A673 (cell line): ENCODE measurements around the gene PXDN. TPM values are rescaled to one million over a fixed set of nuclear protein-coding genes. Genes with fewer than 3 reads are reported as not detected.

Experiments
- BruUV-seq: library from RNA; stranded (reverse); fragments of 400-500 nt; replicated peaks from 2 replicates; lab custom pipeline; 2021; lab: Mats Ljungman, UMichigan
- CTCF ChIA-PET: fragments of 300-600 bp; sonication (Branson Sonifier 250); formaldehyde crosslinking; loops from one replicate; lab custom pipeline; 2022; ENCODE audit warnings: antibody characterized with exemption; lab: Charles Lee
- POLR2A ChIA-PET: fragments of 300-600 bp; sonication (Branson Sonifier 250); formaldehyde crosslinking; loops from one replicate; lab custom pipeline; 2022; ENCODE audit warnings: antibody characterized with exemption; ENCODE audit not compliant: low non-redundant PET; lab: Charles Lee
- DNase-seq: peaks from one replicate; pipeline ENCODE4 v3.0.0-alpha.2; 2015; ENCODE audit warnings: low spot score
- H3K27ac ChIP-seq: fragments of 200-600 bp; sonication (generic); 2 replicates; pipeline ENCODE4 v1.5.1; 2016; ENCODE audit warnings: mixed run types, low read depth, mild to moderate bottlenecking, mixed read lengths, antibody characterized with exemption, low read length; ENCODE audit not compliant: poor library complexity, severe bottlenecking
- H3K27me3 ChIP-seq: fragments of 200-600 bp; sonication (generic); replicated peaks from 2 replicates; pipeline ENCODE4 v1.6.1; 2017; ENCODE audit warnings: mixed run types, low read depth, mild to moderate bottlenecking, mixed read lengths, antibody characterized with exemption, low read length; ENCODE audit not compliant: insufficient read depth, poor library complexity
- H3K36me3 ChIP-seq: fragments of 200-600 bp; sonication (generic); 2 replicates; pipeline ENCODE4 v1.6.1; 2016; ENCODE audit warnings: mixed run types, mild to moderate bottlenecking, mixed read lengths, antibody characterized with exemption, low read length; ENCODE audit not compliant: insufficient read depth, poor library complexity, severe bottlenecking
- H3K4me1 ChIP-seq: fragments of 200-600 bp; sonication (generic); 2 replicates; pipeline ENCODE4 v1.6.1; 2017; ENCODE audit warnings: mixed run types, mild to moderate bottlenecking, mixed read lengths, antibody characterized with exemption, low read length; ENCODE audit not compliant: insufficient read depth, poor library complexity, severe bottlenecking
- H3K4me3 ChIP-seq: fragments of 200-600 bp; sonication (generic); 2 replicates; pipeline ENCODE4 v1.5.1; 2016; ENCODE audit warnings: low read depth, mixed run types, mild to moderate bottlenecking, mixed read lengths, low read length; ENCODE audit not compliant: poor library complexity, severe bottlenecking
- H3K9me3 ChIP-seq: fragments of 200-600 bp; sonication (generic); 2 replicates; pipeline ENCODE4 v1.6.1; 2016; ENCODE audit warnings: mixed run types, low read depth, mild to moderate bottlenecking, mixed read lengths, antibody characterized with exemption, low read length; ENCODE audit not compliant: poor library complexity, severe bottlenecking
- EZH2 ChIP-seq: fragments of 200-600 bp; sonication (generic); IDR thresholded peaks from 2 replicates; pipeline ENCODE4 v1.6.1; 2017; ENCODE audit warnings: borderline replicate concordance, low read depth, mild to moderate bottlenecking, mixed read lengths, antibody characterized with exemption, low read length; ENCODE audit not compliant: poor library complexity, severe bottlenecking
- intact Hi-C: fragments of 100-400 bp; cut with micrococcal nuclease; formaldehyde crosslinking; loops from one replicate; pipeline ENCODE4 v1.10.0; 2022; ENCODE audit not compliant: unreplicated experiment
- total RNA-seq: library from RNA; stranded (reverse); gene quantifications from 2 replicates; pipeline ENCODE4 v1.2.3, GENCODE V29; 2021
- TF ChIP-seq, protein P1 (sequence below): fragments of 300-800, 200-600 bp; sonication (generic); conservative IDR thresholded peaks from 2 replicates; pipeline ENCODE4 v1.5.1; 2017; ENCODE audit warnings: low read depth, mild to moderate bottlenecking, antibody characterized with exemption, low read length, moderate library complexity, mixed read lengths

The PXDN gene
- total RNA-seq, 1 experiment from 2014 or later: 162 TPM

DNA sequence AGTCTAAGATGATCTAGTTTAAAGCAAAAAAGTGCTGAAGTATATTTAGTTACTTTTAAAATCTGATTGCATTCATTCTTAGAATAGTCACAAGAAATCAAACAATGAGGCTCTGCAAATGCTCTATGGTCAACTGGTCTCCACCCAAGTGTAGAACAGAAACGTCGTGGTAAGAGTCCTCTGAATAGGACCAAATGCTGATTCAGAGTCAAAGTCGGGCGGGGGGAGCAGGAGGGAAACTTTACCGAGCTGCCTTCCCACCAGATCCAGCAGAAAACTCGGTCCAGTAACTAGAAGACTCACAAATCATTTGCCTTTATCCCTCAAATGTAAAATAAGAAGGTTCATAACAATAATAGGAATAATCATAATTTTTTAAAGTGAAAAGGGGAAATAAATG is 46.2 kb upstream of the PXDN start:
- no peak overlapping the region for H3K27ac ChIP-seq
- H3K27me3 ChIP-seq: no peaks in the 10 kb centered on the region
- intact Hi-C loops: no loop called here
- TF ChIP-seq EZH2: no peak
- TF ChIP-seq, protein P1, sequence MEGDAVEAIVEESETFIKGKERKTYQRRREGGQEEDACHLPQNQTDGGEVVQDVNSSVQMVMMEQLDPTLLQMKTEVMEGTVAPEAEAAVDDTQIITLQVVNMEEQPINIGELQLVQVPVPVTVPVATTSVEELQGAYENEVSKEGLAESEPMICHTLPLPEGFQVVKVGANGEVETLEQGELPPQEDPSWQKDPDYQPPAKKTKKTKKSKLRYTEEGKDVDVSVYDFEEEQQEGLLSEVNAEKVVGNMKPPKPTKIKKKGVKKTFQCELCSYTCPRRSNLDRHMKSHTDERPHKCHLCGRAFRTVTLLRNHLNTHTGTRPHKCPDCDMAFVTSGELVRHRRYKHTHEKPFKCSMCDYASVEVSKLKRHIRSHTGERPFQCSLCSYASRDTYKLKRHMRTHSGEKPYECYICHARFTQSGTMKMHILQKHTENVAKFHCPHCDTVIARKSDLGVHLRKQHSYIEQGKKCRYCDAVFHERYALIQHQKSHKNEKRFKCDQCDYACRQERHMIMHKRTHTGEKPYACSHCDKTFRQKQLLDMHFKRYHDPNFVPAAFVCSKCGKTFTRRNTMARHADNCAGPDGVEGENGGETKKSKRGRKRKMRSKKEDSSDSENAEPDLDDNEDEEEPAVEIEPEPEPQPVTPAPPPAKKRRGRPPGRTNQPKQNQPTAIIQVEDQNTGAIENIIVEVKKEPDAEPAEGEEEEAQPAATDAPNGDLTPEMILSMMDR: no peak
- H3K36me3 ChIP-seq: no peaks in the 10 kb centered on the region
- BruUV-seq: no TSS peak
- POLR2A ChIA-PET: no interaction called here
- H3K4me1 ChIP-seq: peaks cover 17% of the 10 kb centered on the region
- H3K4me3 ChIP-seq: no peak overlapping the region
- CTCF ChIA-PET: no interaction called here
- H3K9me3 ChIP-seq: no peaks in the 10 kb centered on the region
- no peak for DNase-seq

DNA sequence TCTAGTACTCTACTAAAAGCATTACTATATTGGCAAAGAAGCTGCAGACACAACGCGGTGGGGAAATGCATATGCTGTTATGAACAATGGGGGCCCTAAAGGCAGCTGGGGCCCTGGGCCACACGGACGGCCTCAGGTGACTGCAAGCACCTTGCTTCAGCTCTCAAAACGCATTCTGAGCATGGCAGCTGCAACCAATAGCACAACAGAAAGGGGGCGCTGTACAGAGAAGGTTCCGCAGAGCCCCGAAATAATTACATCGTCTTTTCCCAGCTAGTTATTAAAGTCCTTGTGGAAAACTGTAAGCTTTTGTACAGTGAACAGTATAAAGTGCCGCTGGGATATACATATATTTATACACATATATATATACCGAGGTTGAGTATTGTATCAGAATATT is 45.3 kb upstream of the PXDN start:
- H3K4me3 ChIP-seq: no peak overlapping the region
- no peak for DNase-seq
- BruUV-seq: no TSS peak
- ChIA-PET CTCF (interaction anchor here (0.6 kb wide), 1 partner anchor 1502 kb away, joined by 10 read pairs; no protein-coding TSS in a partner anchor), POLR2A (no interaction called here)
- no peaks in the 10 kb centered on the region for H3K9me3 ChIP-seq
- TF ChIP-seq EZH2: no peak
- TF ChIP-seq, protein P1: peak; percentile 40; the same call in 1 of the 2 replicates
- no peaks in the 10 kb centered on the region for H3K36me3 ChIP-seq
- no peak overlapping the region for H3K27ac ChIP-seq
- no peaks in the 10 kb centered on the region for H3K27me3 ChIP-seq
- H3K4me1 ChIP-seq: peaks cover 17% of the 10 kb centered on the region
- intact Hi-C loops: no loop called here

DNA sequence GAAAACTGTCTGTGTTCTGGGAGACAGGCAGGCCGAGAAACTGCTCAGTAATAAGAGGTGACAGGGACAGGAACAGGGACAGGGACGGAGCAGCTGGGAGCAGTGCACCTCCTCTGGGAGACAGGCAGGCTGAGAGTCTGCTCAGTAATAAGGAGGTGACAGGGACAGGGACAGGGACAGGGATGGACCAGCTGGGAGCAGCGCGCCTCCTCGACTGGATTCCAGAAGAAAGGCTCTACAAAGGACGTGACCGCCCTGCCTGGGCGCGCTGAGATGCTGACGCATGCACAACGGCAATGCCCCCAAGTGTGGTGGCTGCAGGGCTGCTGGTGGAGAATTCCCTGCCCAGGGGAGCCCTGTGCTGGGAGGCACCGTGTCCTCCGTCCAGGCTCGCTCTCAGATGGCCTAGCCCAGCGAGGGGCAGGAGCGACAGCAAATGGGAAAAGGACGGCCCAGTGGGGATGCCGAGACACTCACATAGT is 44.2 kb upstream of the PXDN start:
- intact Hi-C loops: no loop called here
- no peak for DNase-seq
- CTCF ChIA-PET: no interaction called here

More for the DNA sequence above, 44.2 kb upstream of the PXDN start:
- no peak overlapping the region for H3K4me3 ChIP-seq
- H3K9me3 ChIP-seq: no peaks in the 10 kb centered on the region
- H3K27ac ChIP-seq: no peak overlapping the region
- H3K36me3 ChIP-seq: no peaks in the 10 kb centered on the region
- H3K27me3 ChIP-seq: no peaks in the 10 kb centered on the region
- no peak for TF ChIP-seq EZH2
- TF ChIP-seq, protein P1: no peak
- POLR2A ChIA-PET: no interaction called here
- no TSS peak for BruUV-seq
- H3K4me1 ChIP-seq: peaks cover 17% of the 10 kb centered on the region
